ENCODE measurements around the gene FREM1. TPM values are rescaled to one million over a fixed set of nuclear protein-coding genes. Genes with fewer than 3 reads are reported as not detected.

The FREM1 gene
- total RNA-seq, 1 donor from 2014 or later, result 2.2 TPM

DNA sequence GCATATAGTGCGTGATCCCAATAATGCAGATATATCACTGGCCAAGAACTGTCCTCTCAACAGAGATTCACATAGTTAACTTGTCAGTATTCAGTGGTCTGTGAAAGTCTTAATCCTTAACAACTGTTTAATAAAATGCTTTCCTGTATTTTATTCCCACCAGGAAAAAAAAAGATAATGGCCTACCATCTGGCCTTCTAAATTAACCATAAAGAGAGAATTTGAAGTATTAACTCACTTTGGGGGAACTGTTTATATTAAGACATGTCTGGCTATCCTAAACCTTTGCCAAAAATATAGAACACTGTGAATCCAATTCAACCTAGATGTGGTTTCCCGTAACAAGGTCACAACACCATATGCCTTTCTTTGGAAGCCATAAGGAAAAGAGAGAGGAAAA lies 818 bp upstream of the FREM1 start:
- H3K9me3 Mint-ChIP-seq (ENCODE audit: unreplicated experiment), result no peaks in the 10 kb centered on the region
- no peak overlapping the region for H3K4me3 Mint-ChIP-seq (ENCODE audit: unreplicated experiment)
- H3K27ac Mint-ChIP-seq (ENCODE audit: unreplicated experiment), result no peak overlapping the region
- no peak for DNase-seq (ENCODE audit: extremely low spot score, unreplicated experiment)
- TF ChIP-seq, protein P1, sequence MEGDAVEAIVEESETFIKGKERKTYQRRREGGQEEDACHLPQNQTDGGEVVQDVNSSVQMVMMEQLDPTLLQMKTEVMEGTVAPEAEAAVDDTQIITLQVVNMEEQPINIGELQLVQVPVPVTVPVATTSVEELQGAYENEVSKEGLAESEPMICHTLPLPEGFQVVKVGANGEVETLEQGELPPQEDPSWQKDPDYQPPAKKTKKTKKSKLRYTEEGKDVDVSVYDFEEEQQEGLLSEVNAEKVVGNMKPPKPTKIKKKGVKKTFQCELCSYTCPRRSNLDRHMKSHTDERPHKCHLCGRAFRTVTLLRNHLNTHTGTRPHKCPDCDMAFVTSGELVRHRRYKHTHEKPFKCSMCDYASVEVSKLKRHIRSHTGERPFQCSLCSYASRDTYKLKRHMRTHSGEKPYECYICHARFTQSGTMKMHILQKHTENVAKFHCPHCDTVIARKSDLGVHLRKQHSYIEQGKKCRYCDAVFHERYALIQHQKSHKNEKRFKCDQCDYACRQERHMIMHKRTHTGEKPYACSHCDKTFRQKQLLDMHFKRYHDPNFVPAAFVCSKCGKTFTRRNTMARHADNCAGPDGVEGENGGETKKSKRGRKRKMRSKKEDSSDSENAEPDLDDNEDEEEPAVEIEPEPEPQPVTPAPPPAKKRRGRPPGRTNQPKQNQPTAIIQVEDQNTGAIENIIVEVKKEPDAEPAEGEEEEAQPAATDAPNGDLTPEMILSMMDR (IDR thresholded peaks at IDR 0.05), result no peak
- no peaks in the 10 kb centered on the region for H3K36me3 Mint-ChIP-seq (ENCODE audit: unreplicated experiment)
- H3K27me3 Mint-ChIP-seq (ENCODE audit: unreplicated experiment), result peaks cover 12% of the 10 kb centered on the region
- H3K4me1 Mint-ChIP-seq (ENCODE audit: unreplicated experiment), result peaks cover 5% of the 10 kb centered on the region

DNA sequence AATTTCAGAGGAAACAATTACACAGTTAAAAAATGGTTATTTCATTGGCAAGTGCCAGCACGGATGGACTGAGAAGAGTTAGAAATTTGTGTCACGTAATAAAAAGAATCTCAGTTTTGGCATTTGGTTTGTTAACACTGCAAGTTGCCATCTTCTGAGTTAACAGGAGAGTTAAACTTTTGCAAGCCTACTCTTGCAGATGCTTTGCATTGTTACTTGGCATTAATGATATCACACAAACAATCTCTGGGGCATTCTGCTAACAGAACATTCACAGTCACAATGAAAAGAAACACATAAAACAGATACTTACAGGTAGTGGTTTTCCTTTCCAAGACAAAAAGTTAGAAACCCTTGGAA lies 647 bp downstream of the FREM1 start:
- no peak overlapping the region for H3K4me3 Mint-ChIP-seq (ENCODE audit: unreplicated experiment)
- H3K27ac Mint-ChIP-seq (ENCODE audit: unreplicated experiment), result no peak overlapping the region
- H3K27me3 Mint-ChIP-seq (ENCODE audit: unreplicated experiment), result peaks cover 6% of the 10 kb centered on the region
- no peak for DNase-seq (ENCODE audit: extremely low spot score, unreplicated experiment)
- H3K9me3 Mint-ChIP-seq (ENCODE audit: unreplicated experiment), result no peaks in the 10 kb centered on the region
- peaks cover 7% of the 10 kb centered on the region for H3K4me1 Mint-ChIP-seq (ENCODE audit: unreplicated experiment)
- H3K36me3 Mint-ChIP-seq (ENCODE audit: unreplicated experiment), result no peaks in the 10 kb centered on the region
- TF ChIP-seq, protein P1 (IDR thresholded peaks at IDR 0.05), result no peak

- no peak overlapping the region for H3K27ac Mint-ChIP-seq (ENCODE audit: unreplicated experiment)
- TF ChIP-seq, protein P1 (IDR thresholded peaks at IDR 0.05), result no peak
- H3K4me3 Mint-ChIP-seq (ENCODE audit: unreplicated experiment), result no peak overlapping the region
- no peak for DNase-seq (ENCODE audit: extremely low spot score, unreplicated experiment)
- H3K4me1 Mint-ChIP-seq (ENCODE audit: unreplicated experiment), result peaks cover 7% of the 10 kb centered on the region
- H3K36me3 Mint-ChIP-seq (ENCODE audit: unreplicated experiment), result no peaks in the 10 kb centered on the region
- H3K9me3 Mint-ChIP-seq (ENCODE audit: unreplicated experiment), result no peaks in the 10 kb centered on the region
- H3K27me3 Mint-ChIP-seq (ENCODE audit: unreplicated experiment), result peaks cover 6% of the 10 kb centered on the region
Observed at GRCh38 chr9:14909181-14909580, 1.0 kb downstream of the FREM1 start.

GRCh38 chr9:14908295-14909180 lies 1.7 kb downstream of the FREM1 start:
- Mint-ChIP-seq H3K4me3 (ENCODE audit: unreplicated experiment) (no peak overlapping the region), H3K4me1 (ENCODE audit: unreplicated experiment) (peaks cover 7% of the 10 kb centered on the region), H3K9me3 (ENCODE audit: unreplicated experiment) (no peaks in the 10 kb centered on the region), H3K27me3 (ENCODE audit: unreplicated experiment) (peaks cover 6% of the 10 kb centered on the region), H3K27ac (ENCODE audit: unreplicated experiment) (peak overlapping the region; percentile 23), H3K36me3 (ENCODE audit: unreplicated experiment) (no peaks in the 10 kb centered on the region)
- DNase-seq (ENCODE audit: extremely low spot score, unreplicated experiment), result no peak
- TF ChIP-seq, protein P1 (IDR thresholded peaks at IDR 0.05), result no peak

DNA sequence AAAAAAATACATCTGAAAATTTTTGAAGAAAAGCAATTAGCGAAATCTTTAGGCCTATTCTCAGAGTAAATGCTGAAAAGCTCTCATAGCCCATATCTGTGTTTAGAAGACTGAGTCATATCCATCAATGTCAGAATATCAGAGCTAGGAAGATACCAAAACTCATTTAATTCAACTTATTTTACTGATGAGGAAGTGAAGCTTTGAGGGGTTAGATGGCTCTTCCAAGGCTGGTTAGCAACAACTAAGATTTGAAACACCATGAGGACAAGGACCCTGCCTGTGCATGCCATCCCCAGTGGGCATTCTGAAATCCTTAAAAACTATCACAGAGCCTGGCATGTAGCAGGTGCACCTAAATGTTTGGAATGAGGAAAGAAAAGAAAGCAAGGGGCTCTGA lies 2.5 kb downstream of the FREM1 start:
- Mint-ChIP-seq H3K27ac (ENCODE audit: unreplicated experiment) (no peak overlapping the region), H3K9me3 (ENCODE audit: unreplicated experiment) (no peaks in the 10 kb centered on the region), H3K4me3 (ENCODE audit: unreplicated experiment) (no peak overlapping the region), H3K27me3 (ENCODE audit: unreplicated experiment) (peaks cover 4% of the 10 kb centered on the region), H3K36me3 (ENCODE audit: unreplicated experiment) (no peaks in the 10 kb centered on the region), H3K4me1 (ENCODE audit: unreplicated experiment) (peaks cover 7% of the 10 kb centered on the region)
- TF ChIP-seq, protein P1 (IDR thresholded peaks at IDR 0.05), result no peak
- no peak for DNase-seq (ENCODE audit: extremely low spot score, unreplicated experiment)
